GM21723 (cell line): ENCODE data around the gene FBLN7.

Experiments used
- ATAC-seq: cut with Tn5 transposase; IDR thresholded peaks from one replicate; pipeline ENCODE4 v1.9.1; 2021; ENCODE audit warnings: mild to moderate bottlenecking, moderate library complexity; ENCODE audit not compliant: unreplicated experiment

Gene FBLN7

GRCh38 chr2:112140205-112140802 is 2.1 kb downstream of the FBLN7 start:
- ATAC-seq = no peak

- no peak for ATAC-seq
These were observed 2.9 kb downstream of the FBLN7 start for GRCh38 chr2:112140899-112141625.

- ATAC-seq = no peak
These were observed 3.4 kb downstream of the FBLN7 start for GRCh38 chr2:112141626-112142007.

GRCh38 chr2:112142525-112143078 is 4.4 kb downstream of the FBLN7 start:
- ATAC-seq = no peak

GRCh38 chr2:112143150-112143549 is 5.0 kb downstream of the FBLN7 start:
- ATAC-seq = no peak

GRCh38 chr2:112144966-112145365 is 6.8 kb downstream of the FBLN7 start:
- ATAC-seq = no peak

GRCh38 chr2:112147382-112148168 is 9.4 kb downstream of the FBLN7 start:
- no peak for ATAC-seq

- ATAC-seq = no peak
These were observed 10.3 kb downstream of the FBLN7 start for GRCh38 chr2:112148477-112148876.

GRCh38 chr2:112149194-112149593 is 11.0 kb downstream of the FBLN7 start:
- no peak for ATAC-seq

GRCh38 chr2:112149866-112150435 is 11.8 kb downstream of the FBLN7 start:
- no peak for ATAC-seq

- no peak for ATAC-seq
These were observed 12.3 kb downstream of the FBLN7 start for GRCh38 chr2:112150447-112150846.

GRCh38 chr2:112150851-112151250 is 12.7 kb downstream of the FBLN7 start:
- ATAC-seq = no peak

GRCh38 chr2:112151271-112151670 is 13.1 kb downstream of the FBLN7 start:
- ATAC-seq = no peak

- ATAC-seq = no peak
These were observed 13.7 kb downstream of the FBLN7 start for GRCh38 chr2:112151701-112152440.

- ATAC-seq = no peak
These were observed 14.4 kb downstream of the FBLN7 start for GRCh38 chr2:112152476-112153178.

GRCh38 chr2:112153179-112153490 is 14.9 kb downstream of the FBLN7 start:
- no peak for ATAC-seq

- ATAC-seq = no peak
These were observed 15.3 kb downstream of the FBLN7 start for GRCh38 chr2:112153501-112153900.

GRCh38 chr2:112154246-112155117 is 16.3 kb downstream of the FBLN7 start:
- ATAC-seq = no peak
